Neural progenitor cell (in vitro differentiated cells): Measurements from ENCODE around the gene ABI3BP.

Experiments used
- EZH2 ChIP-seq: fragments of 200-600 bp; sonication (generic); IDR thresholded peaks from 2 replicates; pipeline ENCODE4 v1.6.1; 2017; ENCODE audit warnings: antibody characterized with exemption, mild to moderate bottlenecking, moderate library complexity
- EZH2phosphoT487 ChIP-seq: fragments of 200-600 bp; sonication (generic); IDR thresholded peaks from 2 replicates; pipeline ENCODE4 v1.6.1; 2017; ENCODE audit warnings: antibody characterized with exemption
- TF ChIP-seq, protein P1 (sequence below): fragments of 200-600 bp; sonication (generic); IDR thresholded peaks from 2 replicates; pipeline ENCODE4 v1.5.1; 2017; ENCODE audit warnings: antibody characterized with exemption, mild to moderate bottlenecking

DNA sequence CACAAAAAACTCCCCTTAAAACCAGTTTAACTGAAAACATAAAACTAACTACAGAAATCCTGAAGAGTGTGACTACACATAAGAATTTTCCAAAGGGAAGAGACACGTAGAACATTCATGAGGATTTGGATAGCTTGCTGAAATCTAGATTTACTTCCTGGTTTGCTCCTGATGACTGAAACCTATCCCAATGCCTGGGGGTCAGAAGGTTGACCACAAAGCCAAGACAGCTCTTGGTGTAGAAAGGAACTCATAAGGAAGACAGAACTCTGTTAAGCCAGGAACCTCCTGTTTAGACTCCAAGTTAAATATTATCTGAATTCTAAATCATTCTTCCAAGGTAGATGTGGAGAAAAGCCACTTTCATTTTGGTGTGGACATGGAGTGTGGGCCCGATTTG lies 191.1 kb downstream of the ABI3BP start:
- TF ChIP-seq, protein P1, sequence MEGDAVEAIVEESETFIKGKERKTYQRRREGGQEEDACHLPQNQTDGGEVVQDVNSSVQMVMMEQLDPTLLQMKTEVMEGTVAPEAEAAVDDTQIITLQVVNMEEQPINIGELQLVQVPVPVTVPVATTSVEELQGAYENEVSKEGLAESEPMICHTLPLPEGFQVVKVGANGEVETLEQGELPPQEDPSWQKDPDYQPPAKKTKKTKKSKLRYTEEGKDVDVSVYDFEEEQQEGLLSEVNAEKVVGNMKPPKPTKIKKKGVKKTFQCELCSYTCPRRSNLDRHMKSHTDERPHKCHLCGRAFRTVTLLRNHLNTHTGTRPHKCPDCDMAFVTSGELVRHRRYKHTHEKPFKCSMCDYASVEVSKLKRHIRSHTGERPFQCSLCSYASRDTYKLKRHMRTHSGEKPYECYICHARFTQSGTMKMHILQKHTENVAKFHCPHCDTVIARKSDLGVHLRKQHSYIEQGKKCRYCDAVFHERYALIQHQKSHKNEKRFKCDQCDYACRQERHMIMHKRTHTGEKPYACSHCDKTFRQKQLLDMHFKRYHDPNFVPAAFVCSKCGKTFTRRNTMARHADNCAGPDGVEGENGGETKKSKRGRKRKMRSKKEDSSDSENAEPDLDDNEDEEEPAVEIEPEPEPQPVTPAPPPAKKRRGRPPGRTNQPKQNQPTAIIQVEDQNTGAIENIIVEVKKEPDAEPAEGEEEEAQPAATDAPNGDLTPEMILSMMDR: no peak
- no peak for TF ChIP-seq EZH2
- no peak for TF ChIP-seq EZH2phosphoT487
